DMS 273 (cell line): ENCODE results near the gene GCC2.
"Not testable (repeated sequence)": the region's sequence is repeated elsewhere in the genome, so short reads cannot be mapped to it uniquely, and the experiment has no call there.

Experiments used
- DNase-seq: peaks from one replicate; lab custom pipeline; 2025; ENCODE audit not compliant: unreplicated experiment; lab: John Stamatoyannopoulos, UW

The GCC2 gene

GRCh38 chr2:108436976-108437375 lies 12.0 kb upstream of the GCC2 start:
- DNase-seq, result no peak

- DNase-seq, result no peak
These were observed 7.3 kb upstream of the GCC2 start for GRCh38 chr2:108441712-108442111.

DNA sequence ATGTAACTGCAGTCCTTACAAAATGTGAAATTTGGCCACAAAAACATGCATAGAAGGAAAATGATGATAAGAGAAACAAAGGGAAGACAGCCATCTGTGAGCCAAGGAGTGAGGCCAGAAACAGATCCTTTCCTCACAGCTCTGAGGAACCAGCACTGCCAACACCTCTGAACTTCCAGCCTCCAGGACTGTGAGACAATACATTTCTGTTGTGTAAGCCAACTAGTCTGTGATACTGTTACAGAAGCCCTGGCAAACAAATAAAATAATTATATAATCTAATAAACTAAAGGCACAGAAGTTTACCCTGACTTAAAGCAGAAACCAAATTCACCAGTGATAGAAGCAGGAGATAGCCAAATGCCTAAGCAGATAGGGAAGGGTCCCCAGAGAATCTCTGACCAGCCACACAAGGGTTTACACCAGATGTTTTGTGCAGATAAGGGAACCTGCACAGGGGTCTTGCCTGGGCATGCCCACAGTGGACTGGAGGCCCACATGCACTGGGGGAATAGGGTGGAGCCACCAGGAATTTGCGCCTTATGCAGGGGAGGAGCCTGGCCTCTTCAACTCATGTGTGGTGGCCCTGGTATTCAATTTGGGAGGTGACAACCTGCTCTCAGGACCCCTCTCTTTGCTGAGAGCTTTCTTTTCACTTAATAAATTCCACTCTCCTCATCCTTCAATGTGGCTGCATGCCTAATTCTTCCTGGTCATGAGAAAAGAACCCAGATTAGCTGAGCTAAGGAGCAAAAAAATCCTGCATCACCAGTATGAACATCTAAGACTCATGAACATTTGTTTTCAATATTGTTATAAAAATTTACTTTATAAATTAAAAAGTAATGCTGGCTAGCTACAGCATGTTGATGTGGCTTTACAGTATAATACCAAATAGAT lies 3.8 kb upstream of the GCC2 start:
- DNase-seq, result peak; percentile 78

DNA sequence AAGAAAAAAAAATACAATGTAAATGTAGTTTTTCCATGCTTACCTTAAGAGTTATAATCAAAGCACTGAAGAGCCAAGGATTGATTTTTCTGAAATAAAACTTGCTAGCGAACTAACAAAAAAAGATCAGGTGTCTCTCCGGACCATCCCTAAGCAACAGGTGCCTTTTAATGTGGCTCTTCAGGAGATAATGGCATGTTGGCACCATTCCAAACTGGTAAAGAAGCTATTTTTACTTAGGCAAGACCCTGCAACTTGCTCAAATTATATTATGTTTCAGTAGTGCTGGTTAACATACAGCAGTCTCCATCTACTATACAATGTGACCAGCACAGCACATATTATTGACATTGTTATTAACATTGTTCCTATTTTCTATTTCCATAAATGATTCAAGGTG lies 2.3 kb upstream of the GCC2 start:
- DNase-seq, result peak; percentile 13

DNA sequence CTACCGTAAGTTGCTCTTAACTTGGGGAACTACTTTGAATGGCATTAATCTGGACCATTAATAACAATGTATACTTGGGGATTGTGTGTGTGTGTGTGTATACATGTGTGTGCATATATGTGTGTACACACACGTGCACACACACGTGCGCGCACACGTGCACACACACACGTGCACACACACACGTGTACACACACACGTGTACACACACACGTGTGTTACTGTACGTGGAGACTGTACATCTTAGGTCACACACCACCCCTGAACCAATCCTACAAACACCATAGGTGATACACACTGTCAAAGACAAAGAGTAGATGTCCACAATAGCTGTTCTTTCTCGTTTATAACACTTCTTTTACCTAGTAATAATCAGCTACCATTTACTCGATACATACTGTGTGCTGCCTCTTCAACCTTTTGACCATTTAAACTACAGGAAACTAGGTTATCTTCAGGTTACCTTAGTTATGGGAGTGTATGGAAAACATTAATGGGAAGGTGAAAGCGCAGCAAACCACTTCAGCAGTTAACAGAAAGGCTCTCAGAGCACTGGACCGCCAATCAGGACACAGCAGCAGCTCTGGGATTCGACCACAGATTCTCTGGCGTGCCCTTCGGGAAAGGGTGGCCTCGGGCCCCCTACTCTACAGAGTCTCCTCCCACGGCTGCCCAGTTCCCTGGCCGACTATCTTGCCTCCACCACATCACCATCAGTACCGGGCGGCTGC lies 894 bp upstream of the GCC2 start:
- peak; percentile 70 for DNase-seq

DNA sequence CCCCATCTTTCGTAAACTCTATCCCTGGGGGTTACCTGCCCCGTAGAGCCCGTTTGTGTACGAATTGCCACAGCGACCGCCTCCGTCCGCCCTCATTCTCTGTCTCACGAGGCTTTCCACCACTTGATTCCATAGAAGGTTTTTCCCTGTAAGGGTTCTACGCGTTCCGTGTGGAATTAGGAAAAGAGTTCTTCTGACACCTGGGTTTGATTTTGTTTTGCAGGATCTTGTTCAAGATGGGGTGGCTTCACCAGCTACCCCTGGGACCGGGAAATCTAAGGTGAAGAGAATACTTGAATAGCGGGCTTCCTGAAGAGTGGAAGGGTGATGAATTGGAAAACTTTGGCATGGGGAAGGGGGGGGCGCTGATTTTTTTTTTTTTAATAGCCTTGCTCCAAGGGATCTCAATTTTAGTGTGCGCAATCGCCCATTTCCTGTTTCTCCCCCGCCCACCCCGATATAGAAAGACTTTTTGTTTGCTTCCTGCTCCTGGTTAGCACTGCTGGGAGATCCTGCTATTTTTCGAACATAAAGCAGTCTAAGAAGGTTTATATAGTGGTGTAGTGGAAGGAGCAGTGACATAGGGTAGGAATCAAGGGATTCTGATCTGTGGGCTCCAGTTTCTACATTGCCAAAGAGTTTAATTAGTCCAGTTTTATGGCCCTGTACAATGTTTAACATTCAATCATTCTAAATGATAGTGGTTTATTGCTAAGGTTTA lies 564 bp downstream of the GCC2 start:
- DNase-seq, result peak; percentile 59

GRCh38 chr2:108450863-108451262 lies 1.9 kb downstream of the GCC2 start:
- DNase-seq, result no peak

DNA sequence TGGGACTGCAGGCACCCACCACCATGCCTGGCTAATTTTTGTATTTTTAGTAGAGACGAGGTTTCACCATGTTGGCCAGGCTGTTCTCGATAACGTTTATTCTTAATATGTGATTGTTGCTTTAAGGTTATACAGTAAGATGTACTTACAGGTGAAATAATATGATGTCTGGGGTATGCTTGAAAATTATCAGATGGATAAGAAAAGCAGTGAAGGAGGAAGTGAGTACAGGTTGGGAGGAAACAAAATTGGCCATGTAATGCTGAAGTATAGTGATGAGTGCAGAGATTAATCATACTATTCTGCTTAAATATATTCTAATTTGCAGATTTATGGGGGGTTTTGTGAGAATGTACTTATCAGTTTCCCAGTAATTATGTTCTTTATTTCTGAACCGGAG lies 3.0 kb downstream of the GCC2 start:
- no peak for DNase-seq

- not testable (repeated sequence) for DNase-seq
These were observed 4.5 kb downstream of the GCC2 start for GRCh38 chr2:108453530-108453929.

GRCh38 chr2:108454440-108454839 lies 5.4 kb downstream of the GCC2 start:
- no peak for DNase-seq

DNA sequence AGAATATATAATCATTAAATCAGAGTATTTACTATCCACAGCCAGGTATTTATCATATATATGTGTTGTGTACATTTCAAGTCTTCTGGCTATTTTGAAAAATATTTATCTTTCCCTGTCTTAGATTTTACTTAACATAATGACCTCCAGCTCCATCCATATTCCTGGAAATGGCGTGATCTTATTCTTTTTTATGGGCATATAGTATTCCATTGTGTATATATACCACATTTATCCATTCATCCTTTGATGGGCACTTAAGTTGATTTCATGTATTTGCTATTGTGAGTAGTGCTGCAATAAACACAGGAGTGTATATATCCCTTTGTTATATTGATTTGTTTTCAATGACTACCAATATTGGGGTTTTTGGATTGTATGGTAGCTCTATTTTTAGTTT lies 6.6 kb downstream of the GCC2 start:
- DNase-seq, result no peak

DNA sequence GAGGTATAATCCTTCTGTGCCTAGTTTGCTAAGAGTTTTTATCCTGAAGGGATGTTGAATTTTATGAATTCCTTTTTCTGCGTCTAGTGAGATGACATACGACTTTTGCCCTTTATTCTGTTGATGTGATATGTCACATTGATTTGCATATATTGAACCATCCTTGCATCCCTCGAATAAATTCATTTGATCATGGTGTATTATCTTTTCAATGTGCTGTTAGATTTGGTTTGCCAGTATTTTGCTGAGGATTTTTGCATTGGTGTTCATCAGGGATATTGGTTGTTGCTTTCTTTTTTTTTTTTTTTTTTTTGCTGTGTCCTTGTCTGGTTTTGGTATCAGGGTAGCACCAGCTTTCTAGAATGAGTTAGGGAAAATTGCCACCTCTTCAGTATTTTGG lies 9.1 kb downstream of the GCC2 start:
- DNase-seq, result no peak

GRCh38 chr2:108459441-108459840 lies 10.4 kb downstream of the GCC2 start:
- DNase-seq, result no peak

- no peak for DNase-seq
These were observed 11.5 kb downstream of the GCC2 start for GRCh38 chr2:108460345-108461037.

- no peak for DNase-seq
These were observed 28.1 kb downstream of the GCC2 start for GRCh38 chr2:108477099-108477498.

DNA sequence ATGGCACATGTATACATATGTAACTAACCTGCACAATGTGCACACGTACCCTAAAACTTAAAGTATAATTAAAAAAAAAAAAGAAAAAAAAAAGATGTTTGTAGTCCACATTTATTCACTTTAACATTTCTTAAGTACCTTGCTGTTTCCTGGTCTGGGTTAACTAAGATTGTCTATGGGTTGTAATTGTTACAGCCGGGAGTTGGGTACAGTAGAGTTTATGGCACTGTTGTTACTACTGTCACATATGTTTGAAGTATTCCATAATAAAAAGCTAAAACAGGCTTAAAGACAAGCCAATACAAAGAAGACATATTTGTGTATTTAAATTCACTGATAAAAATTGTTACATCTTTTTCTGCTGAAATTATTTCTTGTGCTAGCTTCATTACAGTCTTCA lies 36.2 kb downstream of the GCC2 start:
- no peak for DNase-seq

- no peak for DNase-seq
These were observed 41.6 kb downstream of the GCC2 start for GRCh38 chr2:108490506-108491122.

DNA sequence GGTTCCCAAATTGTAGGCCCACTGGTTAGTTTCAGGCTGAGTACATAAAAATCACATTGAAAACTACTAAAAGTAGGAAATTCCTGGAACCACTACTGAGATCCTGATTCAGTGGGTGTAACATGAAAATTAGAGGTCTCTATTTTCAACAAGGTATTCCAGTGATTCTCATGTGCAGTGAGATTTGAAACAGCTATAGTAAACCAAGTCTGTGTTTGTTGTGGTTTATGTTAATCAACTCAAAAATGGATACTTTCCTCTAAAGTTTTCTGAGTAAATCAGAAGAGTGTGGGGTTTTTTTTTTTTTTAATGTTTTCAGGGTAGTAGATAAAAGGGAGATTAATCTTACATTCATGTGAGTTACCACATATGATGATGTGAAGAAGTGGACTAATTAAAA lies 42.8 kb downstream of the GCC2 start:
- DNase-seq, result no peak

DNA sequence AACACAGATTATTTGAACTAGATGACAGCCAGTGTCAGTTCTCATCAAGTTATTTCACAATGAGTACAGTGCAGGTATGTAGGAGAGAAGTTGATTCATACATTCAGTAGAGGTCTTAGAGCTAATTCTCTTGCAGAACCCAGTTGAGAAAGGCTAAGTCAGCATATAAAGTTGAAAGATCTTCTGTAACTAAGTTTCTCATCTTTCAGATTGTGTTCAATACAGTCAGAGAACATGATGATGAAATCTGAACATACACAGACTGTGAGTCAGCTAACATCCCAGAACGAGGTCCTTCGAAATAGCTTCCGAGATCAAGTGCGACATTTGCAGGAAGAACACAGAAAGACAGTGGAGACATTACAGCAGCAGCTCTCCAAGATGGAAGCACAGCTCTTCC lies 43.4 kb downstream of the GCC2 start:
- DNase-seq, result no peak

GRCh38 chr2:108496167-108496566 lies 47.2 kb downstream of the GCC2 start:
- DNase-seq, result not testable (repeated sequence)

GRCh38 chr2:108507620-108508019 lies 58.6 kb downstream of the GCC2 start:
- DNase-seq, result not testable (repeated sequence)
